GM12875 (cell line): ENCODE measurements around the gene STK35.
"Not testable (repeated sequence)": the region's sequence is repeated elsewhere in the genome, so short reads cannot be mapped to it uniquely, and the experiment has no call there.

Experiments used
- H3K4me3 ChIP-seq: one replicate; pipeline ENCODE4 v1.5.1; 2011; ENCODE audit warnings: low read depth, low read length, control low read depth
- CTCF ChIP-seq: IDR thresholded peaks from 2 replicates; pipeline ENCODE4 v1.5.1; 2011; ENCODE audit warnings: low read depth, mild to moderate bottlenecking, control low read depth, inconsistent platforms, low read length, moderate library complexity, borderline replicate concordance; ENCODE audit not compliant: insufficient read depth

STK35 gene

GRCh38 chr20:2173186-2173585, 71.6 kb downstream of the STK35 start:
- H3K4me3 ChIP-seq: no peak overlapping the region
- no peak for TF ChIP-seq CTCF

GRCh38 chr20:2174067-2174466, 72.4 kb downstream of the STK35 start:
- no peak overlapping the region for H3K4me3 ChIP-seq
- no peak for TF ChIP-seq CTCF

GRCh38 chr20:2176946-2177345, 75.3 kb downstream of the STK35 start:
- no peak overlapping the region for H3K4me3 ChIP-seq
- no peak for TF ChIP-seq CTCF

GRCh38 chr20:2178318-2179232, 76.9 kb downstream of the STK35 start:
- TF ChIP-seq CTCF: no peak
- H3K4me3 ChIP-seq: no peak overlapping the region

GRCh38 chr20:2179233-2179580, 77.6 kb downstream of the STK35 start:
- TF ChIP-seq CTCF: no peak
- H3K4me3 ChIP-seq: no peak overlapping the region

GRCh38 chr20:2179949-2180348, 78.3 kb downstream of the STK35 start:
- no peak for TF ChIP-seq CTCF
- H3K4me3 ChIP-seq: no peak overlapping the region

GRCh38 chr20:2183381-2183780, 81.8 kb downstream of the STK35 start:
- H3K4me3 ChIP-seq: no peak overlapping the region

GRCh38 chr20:2184933-2185332, 83.3 kb downstream of the STK35 start:
- not testable (repeated sequence) for H3K4me3 ChIP-seq

More at GRCh38 chr20:2183381-2183780, 81.8 kb downstream of the STK35 start:
- no peak for TF ChIP-seq CTCF
